Cortex of kidney (tissue), 1 donor: ENCODE results near the gene NTF4.
"Not testable (repeated sequence)": the region's sequence is repeated elsewhere in the genome, so short reads cannot be mapped to it uniquely, and the experiment has no call there.

Experiments used
- DNase-seq: peaks from one replicate; lab custom pipeline; 2025; lab: John Stamatoyannopoulos, UW

NTF4 gene

DNA sequence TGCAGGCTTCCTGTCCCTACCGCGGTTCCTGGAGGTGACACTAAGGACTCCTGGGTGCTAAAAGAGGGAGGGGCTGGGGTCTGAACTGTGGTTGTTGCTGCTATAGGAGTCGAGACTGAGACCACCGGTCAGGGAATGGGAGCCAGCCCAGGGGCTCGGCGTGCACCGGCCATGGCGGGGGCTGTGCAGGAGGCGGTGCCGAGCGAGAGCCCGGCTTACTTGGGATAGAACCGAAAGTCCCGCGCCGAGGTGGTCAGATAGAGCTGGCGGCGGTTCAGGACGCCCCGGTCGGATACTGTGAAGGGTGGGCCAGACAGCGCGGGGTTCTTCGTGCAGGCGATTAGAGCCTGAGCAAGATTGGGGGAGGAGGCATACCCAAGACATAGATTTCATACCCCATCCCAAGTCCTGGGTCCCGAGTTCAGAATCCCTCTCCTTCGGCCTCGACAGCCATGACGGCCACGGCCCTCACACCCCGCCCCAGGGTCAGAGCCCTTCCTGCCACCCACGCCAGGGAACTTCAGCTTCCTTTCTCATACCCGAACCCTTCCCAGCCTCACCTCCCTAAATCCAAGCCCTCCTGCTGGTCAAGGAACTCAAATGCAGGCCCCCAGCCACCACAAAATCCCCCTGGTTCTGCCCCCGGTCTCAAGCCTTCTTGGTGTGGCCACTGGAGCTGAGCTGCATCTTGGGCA is 7.6 kb downstream of the NTF4 start:
- DNase-seq, result not testable (repeated sequence)

DNA sequence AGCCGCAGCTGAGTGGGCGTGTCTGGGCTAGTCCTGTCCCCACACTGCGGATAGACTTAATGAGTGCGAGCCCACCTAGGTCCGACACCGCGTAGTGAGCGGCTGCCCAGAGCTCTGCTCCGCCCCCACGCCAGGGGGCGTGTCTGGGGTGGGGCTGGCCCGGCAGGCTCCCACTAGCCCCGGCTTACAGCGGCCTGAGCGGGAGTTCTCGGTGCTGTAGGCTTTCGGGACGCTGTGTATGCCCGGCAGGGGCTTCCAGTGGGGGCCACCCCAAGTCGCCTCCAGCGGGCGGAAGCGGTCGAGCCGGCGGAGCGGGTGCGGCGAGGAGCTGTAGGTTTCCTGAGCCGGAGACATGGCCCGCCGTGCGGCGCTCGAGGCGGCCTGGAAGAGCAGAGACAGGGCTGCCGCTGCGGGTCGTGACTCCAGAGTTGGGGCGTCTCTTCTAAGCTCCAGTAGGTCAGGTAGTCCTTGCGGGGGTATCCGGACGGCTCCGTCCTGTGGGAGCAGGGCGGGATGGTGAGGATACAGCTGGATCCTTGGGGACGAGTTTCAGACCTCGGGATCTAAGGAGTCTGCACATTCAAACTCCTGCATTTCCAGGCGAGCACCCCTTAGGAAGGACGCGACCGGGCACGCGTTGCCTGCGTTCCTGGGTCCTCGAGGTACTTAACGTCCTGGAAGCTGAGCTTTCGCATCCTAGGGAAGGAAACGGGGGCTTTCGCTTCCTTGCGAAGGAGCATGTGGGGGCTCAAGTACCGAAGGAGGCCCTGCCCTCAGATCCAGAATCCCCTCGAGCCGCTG is 8.3 kb downstream of the NTF4 start:
- DNase-seq, result no peak

DNA sequence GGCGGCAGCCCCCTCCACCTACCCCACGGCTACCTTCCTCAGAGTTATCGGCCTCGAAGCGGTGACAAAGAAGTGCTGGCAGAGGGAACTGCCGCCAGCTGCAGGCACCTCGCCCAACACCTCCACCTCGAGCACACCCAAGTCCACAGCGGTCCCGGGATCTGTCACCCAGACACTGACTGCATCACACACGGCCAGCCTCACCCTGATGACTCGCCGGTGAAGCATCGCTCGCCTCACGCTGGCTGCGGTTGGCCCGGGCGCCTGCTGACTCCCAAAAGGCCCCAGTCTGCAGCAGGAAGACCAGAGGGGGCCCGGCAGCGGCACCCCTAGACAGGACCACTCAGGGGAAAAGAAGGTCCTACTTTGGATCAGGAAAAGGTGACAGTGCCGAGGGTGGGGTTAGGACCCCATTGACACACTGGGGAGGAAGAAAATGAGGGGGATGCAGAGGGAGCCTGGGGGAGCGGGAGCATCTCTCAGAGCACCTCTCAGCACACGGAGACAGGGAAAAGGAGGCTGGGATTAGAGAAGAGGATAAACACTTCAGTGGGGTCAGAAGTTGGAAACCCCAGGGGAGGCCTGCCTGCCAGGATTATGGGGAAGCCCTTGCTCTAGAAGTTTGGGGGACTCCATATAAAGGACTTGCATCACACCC is 14.1 kb downstream of the NTF4 start:
- not testable (repeated sequence) for DNase-seq

DNA sequence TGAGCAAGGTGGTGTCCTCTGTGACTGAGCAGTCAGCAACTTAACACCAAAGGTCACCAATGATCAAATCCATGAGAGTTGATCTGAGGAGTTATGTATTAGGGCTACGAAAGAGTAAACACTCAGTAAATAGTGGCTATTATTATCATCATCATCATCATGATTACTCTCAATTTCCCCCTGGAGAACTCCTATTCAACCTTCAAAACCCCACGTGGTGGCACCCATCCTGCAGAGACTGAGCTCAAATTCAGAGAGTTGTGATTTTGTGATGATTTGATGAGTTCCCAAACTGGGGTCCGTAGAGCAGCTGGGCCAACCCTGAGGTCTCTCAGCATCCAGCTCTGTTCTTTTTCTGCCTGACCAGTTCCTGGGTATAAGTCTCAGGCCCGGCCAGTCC is 14.8 kb downstream of the NTF4 start:
- DNase-seq, result not testable (repeated sequence)

DNA sequence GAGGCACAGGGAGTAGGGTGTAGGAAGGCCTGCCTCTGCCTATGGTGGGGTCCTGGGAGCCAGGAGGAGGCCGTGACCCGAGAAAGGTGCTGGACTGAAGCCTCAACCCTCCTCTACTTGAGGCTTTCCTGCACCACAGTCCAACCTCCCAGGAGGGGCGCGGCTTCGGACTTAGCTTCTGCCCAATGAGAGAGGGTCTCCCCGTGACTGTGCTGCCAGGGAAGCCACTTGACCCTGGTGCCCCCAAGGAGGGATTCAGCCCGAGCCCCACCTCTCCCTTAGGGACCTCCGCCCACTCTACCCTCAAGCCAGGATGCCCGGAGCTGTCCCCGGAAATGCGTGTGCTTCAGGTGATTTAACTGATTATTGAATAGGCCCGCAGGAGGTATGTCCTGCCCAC is 15.6 kb downstream of the NTF4 start, which contains the start of gene CGB8:
CGB8 (minus strand) TSS at position 101 of the 400 bp plus-strand sequence. CDS start 372 bp downstream, outside the sequence.
- not testable (repeated sequence) for DNase-seq

DNA sequence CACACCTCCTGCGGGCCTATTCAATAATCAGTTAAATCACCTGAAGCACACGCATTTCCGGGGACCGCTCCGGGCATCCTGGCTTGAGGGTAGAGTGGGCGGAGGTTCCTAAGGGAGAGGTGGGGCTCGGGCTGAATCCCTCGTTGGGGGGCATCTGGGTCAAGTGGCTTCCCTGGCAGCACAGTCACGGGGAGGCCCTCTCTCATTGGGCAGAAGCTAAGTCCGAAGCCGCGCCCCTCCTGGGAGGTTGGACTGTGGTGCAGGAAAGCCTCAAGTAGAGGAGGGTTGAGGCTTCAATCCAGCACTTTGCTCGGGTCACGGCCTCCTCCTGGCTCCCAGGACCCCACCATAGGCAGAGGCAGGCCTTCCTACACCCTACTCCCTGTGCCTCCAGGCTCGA is 21.1 kb downstream of the NTF4 start, which contains the start of gene CGB5:
CGB5 (plus strand) TSS at position 301 of the 400 bp plus-strand sequence. CDS start 362 bp downstream, outside the sequence.
- not testable (repeated sequence) for DNase-seq

DNA sequence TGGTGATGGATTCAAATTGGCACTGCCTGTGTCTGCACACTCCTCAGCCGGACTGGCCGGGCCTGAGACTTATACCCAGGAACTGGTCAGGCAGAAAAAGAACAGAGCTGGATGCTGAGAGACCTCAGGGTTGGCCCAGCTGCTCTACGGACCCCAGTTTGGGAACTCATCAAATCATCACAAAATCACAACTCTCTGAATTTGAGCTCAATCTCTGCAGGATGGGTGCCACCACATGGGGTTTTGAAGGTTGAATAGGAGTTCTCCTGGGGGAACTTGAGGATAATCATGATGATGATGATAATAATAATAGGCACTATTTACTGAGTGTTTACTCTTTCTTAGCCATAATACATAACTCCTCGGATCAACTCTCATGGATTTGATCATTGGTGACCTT is 22.0 kb downstream of the NTF4 start:
- DNase-seq, result not testable (repeated sequence)

DNA sequence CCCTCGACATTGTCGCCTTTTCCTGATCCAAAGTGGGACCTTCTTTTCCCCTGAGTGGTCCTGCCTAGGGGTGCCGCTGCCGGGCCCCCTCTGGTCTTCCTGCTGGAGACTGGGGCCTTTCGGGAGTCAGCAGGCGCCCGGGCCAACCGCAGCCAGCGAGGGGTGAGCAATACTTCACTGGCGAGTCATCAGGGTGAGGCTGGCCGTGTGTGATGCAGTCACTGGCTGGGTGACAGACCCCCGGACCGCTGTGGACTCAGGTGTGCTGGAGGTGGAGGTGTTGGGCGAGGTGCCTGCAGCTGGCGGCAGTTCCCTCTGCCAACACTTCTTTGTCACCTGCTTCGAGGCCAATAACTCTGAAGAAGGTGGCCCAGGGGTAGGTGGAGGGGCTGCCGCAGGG is 22.4 kb downstream of the NTF4 start:
- no peak for DNase-seq

DNA sequence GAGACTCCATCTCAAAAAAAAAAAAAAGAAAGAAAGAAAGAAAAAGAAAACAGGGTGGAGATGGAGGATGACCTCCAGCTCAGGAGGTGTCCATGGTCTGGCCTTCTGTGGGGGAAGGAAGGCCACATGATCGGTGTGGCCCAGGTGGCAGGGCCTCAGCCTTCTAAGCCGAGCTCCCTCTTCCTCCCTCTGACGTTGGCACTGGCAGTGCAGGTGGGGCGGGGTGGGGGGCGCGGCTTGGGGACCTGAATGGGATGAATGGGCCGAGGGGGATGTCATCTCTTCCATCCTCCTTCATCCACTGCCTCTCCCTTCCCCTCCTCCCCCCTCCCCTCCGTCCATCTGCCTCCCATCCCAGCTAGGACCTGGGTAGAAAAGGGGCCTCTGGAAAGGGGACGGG is 24.9 kb downstream of the NTF4 start:
- not testable (repeated sequence) for DNase-seq

DNA sequence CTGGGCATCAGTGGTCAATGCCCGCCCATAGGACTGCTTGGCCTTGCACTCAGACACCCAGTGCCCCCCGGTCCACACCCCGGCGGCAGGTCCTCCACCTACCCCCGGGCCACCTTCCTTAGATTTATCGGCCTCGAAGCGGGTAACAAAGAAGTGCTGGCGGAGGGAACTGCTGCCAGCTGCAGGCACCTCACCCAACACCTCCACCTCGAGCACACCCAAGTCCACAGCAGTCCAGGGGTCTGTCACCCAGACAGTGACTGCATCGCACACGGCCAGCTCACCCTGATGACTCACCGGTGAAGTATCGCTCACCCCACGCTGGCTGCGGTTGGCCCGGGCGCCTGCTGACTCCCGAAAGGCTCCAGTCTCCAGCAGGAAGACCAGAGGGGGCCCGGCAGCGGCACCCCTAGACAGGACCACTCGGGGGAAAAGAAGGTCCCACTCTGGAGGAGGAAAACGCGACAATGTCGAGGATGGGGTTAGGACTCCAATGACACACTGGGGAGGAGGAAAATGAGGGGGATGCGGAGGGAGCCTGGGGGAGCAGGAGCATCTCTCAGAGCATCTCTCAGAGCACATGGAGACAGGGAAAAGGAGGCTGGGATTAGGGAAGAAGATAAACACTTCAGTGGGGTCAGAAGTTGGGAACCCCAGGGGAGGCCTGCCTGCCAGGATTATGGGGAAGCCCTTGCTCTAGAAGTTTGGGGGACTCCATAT is 25.9 kb downstream of the NTF4 start:
- not testable (repeated sequence) for DNase-seq

DNA sequence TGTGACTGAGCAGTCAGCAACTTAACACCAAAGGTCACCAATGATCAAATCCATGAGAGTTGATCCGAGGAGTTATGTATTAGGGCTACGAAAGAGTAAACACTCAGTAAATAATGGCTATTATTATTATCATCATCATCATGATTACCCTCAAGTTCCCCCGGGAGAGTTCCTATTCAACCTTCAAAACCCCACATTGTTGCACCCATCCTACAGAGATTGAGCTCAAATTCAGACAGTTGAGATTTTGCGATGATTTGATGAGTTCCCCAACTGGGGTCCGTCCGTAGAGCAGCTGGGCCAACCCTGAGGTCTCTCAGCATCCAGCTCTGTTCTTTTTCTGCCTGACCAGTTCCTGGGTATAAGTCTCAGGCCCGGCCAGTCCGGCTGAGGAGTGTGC is 26.5 kb downstream of the NTF4 start:
- not testable (repeated sequence) for DNase-seq

DNA sequence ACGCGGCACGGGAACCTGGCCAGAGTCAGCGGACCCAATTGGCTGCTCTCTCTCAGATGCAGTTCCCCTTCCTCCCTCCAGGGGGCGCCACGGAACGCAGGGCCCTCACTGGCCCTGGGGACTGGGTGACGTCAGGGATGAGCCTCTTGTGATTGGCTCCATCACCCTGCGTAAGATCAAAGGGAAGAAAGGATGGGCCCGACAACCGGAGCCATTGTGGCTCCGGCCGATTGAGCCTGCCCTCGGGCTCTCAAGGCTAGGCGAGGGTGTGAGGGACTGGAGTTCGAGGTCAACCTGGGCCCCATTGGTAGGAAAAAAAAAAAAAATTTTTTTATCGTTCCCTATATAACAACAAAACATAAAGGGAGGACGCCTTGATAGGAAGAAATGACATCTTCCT is 27.8 kb downstream of the NTF4 start, which contains the start of gene CGB1:
CGB1 (minus strand) TSS at position 81 of the 400 bp plus-strand sequence. CDS start 184 bp downstream, outside the sequence.
- DNase-seq, result not testable (repeated sequence)

DNA sequence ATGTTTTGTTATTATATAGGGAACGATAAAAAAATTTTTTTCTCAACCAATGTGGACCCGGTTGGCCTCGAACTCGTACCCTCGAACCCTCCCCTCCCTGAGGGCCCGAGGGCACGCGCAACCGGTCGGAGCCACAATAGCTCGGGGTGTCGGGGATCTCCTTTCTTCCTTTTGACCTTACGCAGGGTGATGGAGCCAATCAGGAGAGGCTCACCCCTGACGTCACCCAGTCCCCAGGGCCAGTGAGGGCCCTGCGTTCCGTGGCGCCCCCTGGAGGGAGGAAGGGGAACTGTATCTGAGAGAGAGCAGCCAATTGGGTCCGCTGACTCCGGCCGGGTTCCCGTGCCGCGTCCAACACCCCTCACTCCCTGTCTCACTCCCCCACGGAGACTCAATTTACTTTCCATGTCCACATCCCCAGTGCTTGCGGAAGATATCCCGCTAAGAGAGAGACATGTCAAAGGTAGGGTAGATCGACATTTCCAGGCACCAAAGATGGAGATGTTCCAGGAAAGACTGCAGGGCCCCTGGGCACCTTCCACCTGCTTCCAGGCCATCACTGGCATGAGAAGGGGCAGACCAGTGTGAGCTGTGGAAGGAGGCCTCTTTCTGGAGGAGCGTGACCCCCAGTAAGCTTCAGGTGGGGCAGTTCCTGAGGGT is 32.8 kb downstream of the NTF4 start, which contains the start of gene CGB2:
CGB2 (plus strand) TSS at position 249 of the 660 bp plus-strand sequence; CDS start at position 455, 206 bp downstream.
- DNase-seq, result not testable (repeated sequence)

DNA sequence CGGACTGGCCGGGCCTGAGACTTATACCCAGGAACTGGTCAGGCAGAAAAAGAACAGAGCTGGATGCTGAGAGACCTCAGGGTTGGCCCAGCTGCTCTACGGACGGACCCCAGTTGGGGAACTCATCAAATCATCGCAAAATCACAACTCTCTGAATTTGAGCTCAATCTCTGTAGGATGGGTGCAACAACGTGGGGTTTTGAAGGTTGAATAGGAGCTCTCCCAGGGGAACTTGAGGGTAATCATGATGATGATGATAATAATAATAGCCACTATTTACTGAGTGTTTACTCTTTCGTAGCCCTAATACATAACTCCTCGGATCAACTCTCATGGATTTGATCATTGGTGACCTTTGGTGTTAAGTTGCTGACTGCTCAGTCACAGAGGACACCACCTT is 34.3 kb downstream of the NTF4 start:
- DNase-seq, result not testable (repeated sequence)

DNA sequence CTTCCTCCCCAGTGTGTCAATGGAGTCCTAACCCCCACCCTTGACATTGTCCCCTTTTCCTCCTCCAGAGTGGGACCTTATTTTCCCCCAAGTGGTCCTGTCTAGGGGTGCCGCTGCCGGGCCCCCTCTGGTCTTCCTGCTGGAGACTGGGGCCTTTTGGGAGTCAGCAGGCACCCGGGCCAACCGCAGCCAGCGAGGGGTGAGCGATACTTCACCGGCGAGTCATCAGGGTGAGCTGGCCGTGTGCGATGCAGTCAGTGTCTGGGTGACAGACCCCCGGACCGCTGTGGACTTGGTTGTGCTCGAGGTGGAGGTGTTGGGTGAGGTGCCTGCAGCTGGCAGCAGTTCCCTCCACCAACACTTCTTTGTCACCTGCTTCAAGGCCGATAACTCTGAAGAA is 34.9 kb downstream of the NTF4 start:
- DNase-seq, result not testable (repeated sequence)

DNA sequence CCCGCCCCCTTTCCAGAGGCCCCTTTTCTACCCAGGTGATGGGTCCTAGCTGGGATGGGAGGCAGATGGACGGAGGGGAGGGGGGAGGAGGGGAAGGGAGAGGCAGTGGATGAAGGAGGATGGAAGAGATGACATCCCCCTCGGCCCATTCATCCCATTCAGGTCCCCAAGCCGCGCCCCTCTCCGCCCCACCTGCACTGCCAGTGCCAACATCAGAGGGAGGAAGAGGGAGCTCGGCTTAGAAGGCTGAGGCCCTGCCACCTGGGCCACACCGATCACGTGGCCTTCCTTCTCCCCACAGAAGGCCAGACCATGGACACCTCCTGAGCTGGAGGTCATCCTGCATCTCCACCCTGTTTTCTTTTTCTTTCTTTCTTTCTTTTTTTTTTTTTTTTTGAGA is 35.9 kb downstream of the NTF4 start:
- not testable (repeated sequence) for DNase-seq

DNA sequence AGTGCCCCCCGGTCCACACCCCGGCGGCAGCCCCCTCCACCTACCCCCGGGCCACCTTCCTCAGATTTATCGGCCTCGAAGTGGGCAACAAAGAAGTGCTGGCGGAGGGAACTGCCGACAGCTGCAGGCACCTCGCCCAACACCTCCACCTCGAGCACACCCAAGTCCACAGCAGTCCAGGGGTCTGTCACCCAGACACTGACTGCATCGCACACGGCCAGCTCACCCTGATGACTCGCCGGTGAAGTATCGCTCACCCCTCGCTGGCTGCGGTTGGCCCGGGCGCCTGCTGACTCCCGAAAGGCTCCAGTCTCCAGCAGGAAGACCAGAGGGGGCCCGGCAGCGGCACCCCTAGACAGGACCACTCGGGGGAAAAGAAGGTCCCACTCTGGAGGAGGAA is 39.0 kb downstream of the NTF4 start:
- not testable (repeated sequence) for DNase-seq

DNA sequence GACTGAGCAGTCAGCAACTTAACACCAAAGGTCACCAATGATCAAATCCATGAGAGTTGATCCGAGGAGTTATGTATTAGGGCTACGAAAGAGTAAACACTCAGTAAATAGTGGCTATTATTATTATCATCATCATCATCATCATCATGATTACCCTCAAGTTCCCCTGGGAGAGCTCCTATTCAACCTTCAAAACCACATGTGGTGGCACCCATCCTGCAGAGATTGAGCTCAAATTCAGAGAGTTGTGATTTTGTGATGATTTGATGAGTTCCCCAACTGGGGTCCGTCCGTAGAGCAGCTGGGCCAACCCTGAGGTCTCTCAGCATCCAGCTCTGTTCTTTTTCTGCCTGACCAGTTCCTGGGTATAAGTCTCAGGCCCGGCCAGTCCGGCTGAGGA is 39.5 kb downstream of the NTF4 start:
- not testable (repeated sequence) for DNase-seq

DNA sequence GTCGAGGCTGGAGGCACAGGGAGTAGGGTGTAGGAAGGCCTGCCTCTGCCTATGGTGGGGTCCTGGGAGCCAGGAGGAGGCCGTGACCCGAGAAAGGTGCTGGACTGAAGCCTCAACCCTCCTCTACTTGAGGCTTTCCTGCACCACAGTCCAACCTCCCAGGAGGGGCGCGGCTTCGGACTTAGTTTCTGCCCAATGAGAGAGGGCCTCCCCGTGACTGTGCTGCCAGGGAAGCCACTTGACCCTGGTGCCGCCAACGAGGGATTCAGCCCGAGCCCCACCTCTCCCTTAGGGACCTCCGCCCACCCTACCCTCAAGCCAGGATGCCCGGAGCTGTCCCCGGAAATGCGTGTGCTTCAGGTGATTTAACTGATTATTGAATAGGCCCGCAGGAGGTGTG is 40.4 kb downstream of the NTF4 start, which contains the start of gene CGB3:
CGB3 (minus strand) TSS at position 101 of the 400 bp plus-strand sequence. CDS start 362 bp downstream, outside the sequence.
- DNase-seq, result not testable (repeated sequence)

DNA sequence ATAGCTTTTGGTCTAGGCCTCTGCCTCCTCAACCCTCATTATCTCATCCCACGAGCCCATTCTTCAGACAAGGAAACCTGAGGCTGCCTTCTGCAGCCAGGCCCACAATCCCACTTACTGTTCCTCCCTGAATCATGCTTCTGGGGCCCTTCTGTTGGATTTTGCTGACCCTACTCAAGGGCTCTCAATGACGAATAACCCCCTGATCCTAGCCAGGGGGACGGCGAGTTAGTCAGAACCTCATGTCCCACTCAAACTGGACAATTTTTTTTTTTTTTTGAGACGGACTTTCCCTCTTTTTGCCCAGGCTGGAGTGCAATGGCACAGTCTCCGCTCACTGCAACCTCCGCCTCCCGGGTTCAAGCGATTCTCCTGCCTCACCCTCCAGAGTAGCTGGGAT is 42.5 kb downstream of the NTF4 start:
- DNase-seq, result no peak
